NCI-H510A (cell line): ENCODE measurements around the gene KPNA1.

Experiments
- DNase-seq: peaks from one replicate; lab custom pipeline; 2025; lab: John Stamatoyannopoulos, UW

KPNA1 gene

DNA sequence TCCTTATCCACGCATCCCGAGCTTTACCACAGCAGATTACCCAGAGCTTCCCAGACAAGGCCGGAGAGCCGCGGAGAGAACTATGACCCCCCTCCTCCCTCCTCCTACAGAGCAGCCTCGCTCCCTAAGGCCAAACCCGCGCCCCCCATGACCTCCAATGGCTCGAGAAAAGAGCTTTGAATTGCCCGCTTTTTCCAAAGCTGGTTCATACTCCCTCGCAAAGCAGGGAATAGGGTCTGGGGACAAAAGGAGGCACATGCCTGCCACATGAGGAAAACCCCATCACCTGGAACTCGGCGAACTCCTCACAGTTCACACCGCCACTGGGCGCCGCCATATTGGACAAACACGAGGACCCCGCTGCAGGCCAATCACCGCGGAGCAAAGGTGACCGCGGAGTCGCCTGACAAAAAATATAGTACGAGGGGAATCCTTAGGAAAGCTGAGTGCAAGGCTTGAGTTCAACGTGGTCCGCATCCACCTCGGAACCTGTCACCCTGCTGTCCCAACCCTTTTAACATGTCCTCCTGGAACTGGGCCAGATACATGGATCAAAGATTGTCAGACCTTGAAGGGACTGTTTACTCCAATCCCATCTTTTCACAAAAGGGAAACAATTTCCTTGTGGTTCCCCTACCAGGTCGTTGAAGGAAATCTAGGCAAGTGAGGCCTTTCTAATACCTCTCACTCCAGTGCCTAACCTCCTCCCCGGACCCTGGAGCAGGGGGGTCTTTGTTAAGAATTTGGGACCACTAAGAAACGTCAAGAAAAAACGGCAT is 131.7 kb downstream of the KPNA1 start, which contains the start of gene MIX23:
MIX23 (minus strand) TSS at position 344 of the 779 bp plus-strand sequence; CDS start at position 337, 7 bp downstream.
- peak; percentile 72 for DNase-seq

- no peak for DNase-seq
Observed at GRCh38 chr3:122377975-122378374, 136.8 kb downstream of the KPNA1 start.

GRCh38 chr3:122374034-122374433 is 140.7 kb downstream of the KPNA1 start:
- DNase-seq: no peak
